ENCODE results near the gene PHC1.
A peak's percentile ranks its signal among the peaks of the same experiment; 100 is the strongest.
"Not testable (repeated sequence)": the region's sequence is repeated elsewhere in the genome, so short reads cannot be mapped to it uniquely, and the experiment has no call there.

PHC1 gene
- long read RNA-seq, donor 1, partial matches to known transcripts = 103 of 103 reads
- long read RNA-seq, donor 1, other reads (novel, unspliced or antisense) = 0 of 103 reads
- long read RNA-seq, donor 2, partial matches to known transcripts = 15 of 15 reads
- long read RNA-seq, donor 2, other reads (novel, unspliced or antisense) = 0 of 15 reads
- long read RNA-seq, donor 3, partial matches to known transcripts = 52 of 52 reads
- long read RNA-seq, donor 3, other reads (novel, unspliced or antisense) = 0 of 52 reads
- long read RNA-seq, donor 4, partial matches to known transcripts = 107 of 134 reads
- long read RNA-seq, donor 4, other reads (novel, unspliced or antisense) = 27 of 134 reads
- long read RNA-seq, donor 5, partial matches to known transcripts = 195 of 195 reads
- long read RNA-seq, donor 5, other reads (novel, unspliced or antisense) = 0 of 195 reads
- long read RNA-seq, donor 6, partial matches to known transcripts = 77 of 77 reads
- long read RNA-seq, donor 6, other reads (novel, unspliced or antisense) = 0 of 77 reads
- long read RNA-seq, donor 7, partial matches to known transcripts = 116 of 116 reads
- long read RNA-seq, donor 7, other reads (novel, unspliced or antisense) = 0 of 116 reads
- long read RNA-seq, donor 8, partial matches to known transcripts = 87 of 87 reads
- long read RNA-seq, donor 8, other reads (novel, unspliced or antisense) = 0 of 87 reads

- DNase-seq = peak; percentile 96
These were observed at the start of gene PHC1 for GRCh38 chr12:8914033-8914715. Gene PHC1 (plus strand): TSS chr12:8914509. CDS start chr12:8917678, 3,169 bp downstream.

GRCh38 chr12:8866429-8866828, 47.9 kb upstream of the PHC1 start:
- DNase-seq = no peak

- DNase-seq = no peak
These were observed 47.3 kb upstream of the PHC1 start for GRCh38 chr12:8867009-8867408.

GRCh38 chr12:8867786-8868185, 46.5 kb upstream of the PHC1 start:
- DNase-seq = no peak

GRCh38 chr12:8870586-8870985, 43.7 kb upstream of the PHC1 start:
- no peak for DNase-seq

- no peak for DNase-seq
These were observed 43.2 kb upstream of the PHC1 start for GRCh38 chr12:8871068-8871467.

GRCh38 chr12:8876887-8877286, 37.4 kb upstream of the PHC1 start:
- no peak for DNase-seq

GRCh38 chr12:8886502-8887284, 27.6 kb upstream of the PHC1 start:
- DNase-seq = no peak

GRCh38 chr12:8887285-8887715, 27.0 kb upstream of the PHC1 start:
- DNase-seq = no peak

GRCh38 chr12:8890313-8891085, 23.8 kb upstream of the PHC1 start:
- peak; percentile 77 for DNase-seq

GRCh38 chr12:8891976-8892375, 22.3 kb upstream of the PHC1 start:
- DNase-seq = no peak

- no peak for DNase-seq
These were observed 19.9 kb upstream of the PHC1 start for GRCh38 chr12:8894378-8894777.

GRCh38 chr12:8894986-8895385, 19.3 kb upstream of the PHC1 start:
- no peak for DNase-seq

- no peak for DNase-seq
These were observed 17.2 kb upstream of the PHC1 start for GRCh38 chr12:8897081-8897480.

GRCh38 chr12:8899830-8900229, 14.5 kb upstream of the PHC1 start:
- DNase-seq = no peak

GRCh38 chr12:8902703-8903102, 11.6 kb upstream of the PHC1 start:
- DNase-seq = not testable (repeated sequence)

GRCh38 chr12:8903646-8904045, 10.7 kb upstream of the PHC1 start:
- DNase-seq = no peak

GRCh38 chr12:8904665-8905064, 9.6 kb upstream of the PHC1 start:
- DNase-seq = no peak

- DNase-seq = no peak
These were observed 8.8 kb upstream of the PHC1 start for GRCh38 chr12:8905546-8905945.

- DNase-seq = no peak
These were observed 7.8 kb upstream of the PHC1 start for GRCh38 chr12:8906266-8907180.

Data from right kidney (tissue), 9 donors.